Cardiac septum (tissue), 1 donor: ENCODE data around the gene TXNIP. TPM values are rescaled to one million over a fixed set of nuclear protein-coding genes. Genes with fewer than 3 reads are reported as not detected.

Source experiments
- DNase-seq: peaks from one replicate; pipeline ENCODE4 v3.0.0-alpha.2; 2020; ENCODE audit warnings: low spot score
- intact Hi-C: fragments of 100-400 bp; cut with DNase I; formaldehyde crosslinking; loops from one replicate; pipeline ENCODE4 v1.14.0; 2022
- total RNA-seq: library from RNA; stranded (reverse); fragmentation: NEBNext Ultra II Directional; extraction: Animal tissue kit (Norgen Biotek cat#: 25700); gene quantifications from one replicate; pipeline ENCODE4 v1.2.1, GENCODE V29; 2021
- donor health status: DM: no; HTN: no; CAD: no.

Gene TXNIP
- total RNA-seq, 1 donor from 2014 or later = 689 TPM

DNA sequence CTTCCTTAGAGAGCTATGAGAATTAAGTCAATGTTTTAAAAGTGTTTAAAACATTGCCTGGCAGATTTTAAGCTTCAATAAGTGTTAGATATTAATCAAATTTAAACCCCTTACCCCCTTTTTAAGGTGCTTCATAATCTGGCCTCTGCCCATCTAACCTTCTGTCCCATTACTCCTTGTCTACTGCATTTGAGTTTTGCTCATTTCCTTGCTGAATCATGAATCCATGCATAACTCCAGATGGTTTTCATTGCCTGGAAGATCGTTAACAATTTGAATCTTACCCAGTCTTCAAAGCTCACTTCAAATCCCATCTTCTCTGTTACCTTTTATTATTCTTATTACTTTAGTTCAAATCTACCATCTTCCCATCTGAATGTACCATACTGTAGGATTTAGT is 20.5 kb upstream of the TXNIP start:
- intact Hi-C loops = no loop called here
- no peak for DNase-seq

DNA sequence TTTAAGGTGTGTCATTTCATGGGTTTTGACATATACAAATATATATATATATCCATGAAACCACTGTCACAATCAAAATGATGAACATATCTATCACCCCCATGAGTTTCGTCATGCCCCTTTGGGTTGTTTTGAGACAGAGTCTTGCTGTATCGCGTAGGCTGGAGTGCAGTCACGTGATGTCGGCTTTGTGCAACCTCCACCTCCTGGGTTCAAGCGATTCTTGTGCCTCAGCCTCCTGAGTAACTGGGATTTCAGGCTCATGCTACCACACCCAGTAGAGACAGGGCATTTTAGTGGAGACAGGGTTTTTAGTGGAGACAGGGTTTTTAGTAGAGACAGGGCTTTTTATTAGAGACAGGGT is 17.2 kb upstream of the TXNIP start:
- DNase-seq = no peak
- intact Hi-C loops = loop anchor here (1.0 kb wide), 1 partner anchor 168 kb away; the partner anchor contains the start of gene NUDT17

DNA sequence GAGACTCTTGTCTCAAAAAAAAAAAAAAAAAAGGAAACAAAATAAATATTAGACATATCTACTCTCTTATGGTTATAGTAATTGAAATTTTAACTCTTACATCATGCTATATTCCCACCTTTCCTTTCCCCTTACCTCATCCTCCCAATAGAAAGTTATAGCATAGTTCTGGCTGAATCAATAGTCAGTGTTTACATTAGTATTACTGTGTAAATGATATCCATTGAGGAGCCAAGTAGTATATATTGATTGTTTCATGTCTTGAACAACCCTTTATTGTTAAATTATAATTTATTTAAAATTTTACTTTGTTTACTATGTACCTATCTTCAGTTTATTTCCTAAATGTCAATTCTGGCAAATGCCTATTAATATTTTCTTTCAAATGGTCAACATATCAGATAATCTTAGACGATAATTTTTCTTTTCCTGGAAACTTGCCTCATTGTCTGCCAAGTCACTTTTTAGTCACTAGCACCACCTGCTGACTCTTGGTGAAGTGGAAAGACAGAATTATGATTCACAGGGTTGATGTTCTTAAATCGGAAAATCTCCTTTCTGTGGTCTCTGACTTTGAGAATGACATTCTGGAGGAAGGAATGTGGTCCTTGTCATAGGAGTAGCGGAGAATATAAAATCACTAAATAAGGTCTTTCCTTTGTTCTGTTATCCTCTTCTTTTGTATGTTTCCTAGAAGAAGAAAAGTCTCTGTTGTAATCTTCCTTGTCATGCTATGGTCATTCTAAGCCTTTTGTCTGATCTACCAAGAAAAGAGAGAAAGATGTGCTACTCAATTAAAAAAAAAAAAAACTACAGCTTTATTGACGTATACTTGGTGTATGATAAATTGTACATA is 16.6 kb upstream of the TXNIP start:
- intact Hi-C loops = loop anchor here (1.0 kb wide), 1 partner anchor 168 kb away; the partner anchor contains the start of gene NUDT17
- no peak for DNase-seq

DNA sequence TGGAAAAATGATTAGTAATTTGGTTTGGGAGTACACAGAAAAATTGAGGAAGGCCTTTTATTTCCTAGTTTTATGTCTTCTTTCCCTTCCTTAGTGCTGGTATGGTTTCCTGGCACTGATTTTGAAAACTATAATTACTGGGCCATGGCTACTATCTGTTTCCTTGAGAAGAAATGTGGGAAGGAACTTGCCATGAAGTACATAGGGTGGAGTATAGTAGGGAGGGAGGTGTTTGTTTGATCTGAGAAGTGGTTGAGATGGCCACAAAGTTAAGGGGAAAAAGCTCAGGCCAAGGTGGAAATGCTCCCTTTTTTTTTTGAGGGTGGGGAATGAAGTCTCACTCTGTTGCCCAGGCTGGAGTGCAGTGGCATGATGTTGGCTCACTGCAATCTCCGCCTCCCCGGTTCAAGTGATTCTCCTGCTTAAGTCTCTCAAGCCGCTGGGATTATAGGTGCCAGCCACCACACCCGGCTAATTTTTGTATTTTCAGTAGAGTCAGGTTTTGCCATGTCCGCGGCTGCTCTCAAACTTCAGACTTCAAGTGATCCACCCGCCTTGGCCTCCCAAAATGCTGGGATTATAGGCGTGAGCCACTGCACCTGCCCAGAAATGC is 13.9 kb upstream of the TXNIP start:
- intact Hi-C loops = loop anchor here (2.0 kb wide), 1 partner anchor 117 kb away; no protein-coding TSS in a partner anchor
- DNase-seq = no peak

DNA sequence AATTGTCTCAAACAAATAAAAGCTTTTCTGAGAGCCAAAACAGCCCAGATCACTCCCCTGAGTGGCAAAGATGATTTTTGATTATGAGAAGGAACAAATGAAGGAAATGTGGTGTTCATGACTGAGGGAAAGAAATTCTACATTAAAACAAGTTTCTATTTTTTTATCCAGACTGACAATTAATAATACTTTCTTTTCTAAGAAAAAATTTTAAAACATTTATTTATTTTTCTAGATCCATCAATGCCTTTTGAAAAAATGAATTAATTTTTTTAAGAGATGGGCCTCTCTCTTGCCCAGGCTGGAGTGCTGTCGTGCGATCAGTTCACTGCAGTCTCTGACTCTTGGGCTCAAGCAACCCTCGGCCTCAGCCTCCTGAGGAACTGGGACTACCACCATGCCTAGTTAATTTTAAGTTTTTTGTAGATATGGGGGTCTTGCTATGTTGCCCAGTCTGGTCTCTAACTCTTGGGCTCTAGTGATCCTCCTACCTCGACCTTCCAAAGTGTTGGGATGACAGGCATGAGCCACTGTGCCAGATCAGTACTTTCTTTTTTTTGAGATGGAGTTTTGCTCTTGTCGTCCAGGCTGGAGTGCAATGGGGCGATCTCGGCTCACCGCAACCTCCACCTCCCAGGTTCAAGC is 11.2 kb upstream of the TXNIP start:
- DNase-seq = no peak
- intact Hi-C loops = loop anchor here (1.0 to 5.0 kb wide), 2 partner anchors 30 to 90 kb away; partner anchors contain the start of gene PEX11B

DNA sequence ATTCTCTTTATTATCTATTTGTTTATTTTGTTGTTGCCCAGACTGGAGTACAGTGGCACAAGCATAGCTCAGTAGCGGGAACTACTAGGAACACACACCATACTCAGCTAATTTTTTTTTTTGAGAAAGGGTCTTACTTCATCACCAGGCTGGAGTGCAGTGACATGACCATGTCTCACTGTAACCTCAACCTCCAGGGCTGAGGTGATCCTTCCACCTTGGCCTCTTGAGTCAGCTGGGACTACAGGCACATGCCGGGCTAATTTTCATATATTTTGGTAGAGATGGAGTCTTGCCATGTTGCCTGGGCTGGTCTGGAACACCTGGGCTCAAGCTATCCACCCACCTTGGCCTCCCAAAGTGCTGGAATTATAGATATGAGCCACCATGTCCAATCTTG is 5.3 kb upstream of the TXNIP start:
- intact Hi-C loops = no loop called here
- no peak for DNase-seq

DNA sequence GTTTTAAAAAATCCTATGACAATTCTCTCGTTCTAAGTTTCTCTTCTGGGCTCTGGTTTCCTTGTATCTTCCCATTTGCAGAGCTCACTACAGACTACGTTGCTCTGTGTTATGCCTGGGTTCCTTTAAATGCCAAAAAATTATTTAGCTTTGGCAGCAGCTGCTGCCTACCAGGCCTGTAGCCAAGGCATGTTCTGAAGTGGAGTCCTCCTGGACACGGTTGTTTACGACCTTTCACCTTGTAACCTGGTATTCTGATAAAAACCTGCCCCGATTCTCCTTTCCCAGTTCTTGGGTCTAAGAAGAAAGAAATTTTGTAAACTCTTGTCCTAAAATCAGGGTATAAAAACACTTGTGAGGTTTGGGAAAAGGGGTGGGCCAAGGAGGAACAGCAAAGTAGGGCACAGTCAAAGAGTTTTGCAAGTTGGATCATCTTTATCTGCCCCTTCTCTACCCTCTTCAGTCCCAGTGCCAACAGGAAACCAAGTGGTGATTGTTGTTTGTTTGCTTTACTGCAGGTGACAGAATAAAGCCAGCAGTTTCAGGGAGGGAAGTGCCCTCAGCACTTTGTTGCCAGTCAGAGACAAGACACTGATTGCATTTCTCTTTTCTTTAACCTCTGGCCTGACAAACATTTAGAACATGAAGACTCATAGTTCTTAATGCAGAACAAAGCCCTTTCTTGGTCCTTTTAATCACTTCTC is 3.1 kb upstream of the TXNIP start:
- DNase-seq = no peak
- intact Hi-C loops = loop anchor here (5.0 kb wide), 1 partner anchor 37 kb away; the partner anchor contains the start of genes ANKRD34A and POLR3GL

DNA sequence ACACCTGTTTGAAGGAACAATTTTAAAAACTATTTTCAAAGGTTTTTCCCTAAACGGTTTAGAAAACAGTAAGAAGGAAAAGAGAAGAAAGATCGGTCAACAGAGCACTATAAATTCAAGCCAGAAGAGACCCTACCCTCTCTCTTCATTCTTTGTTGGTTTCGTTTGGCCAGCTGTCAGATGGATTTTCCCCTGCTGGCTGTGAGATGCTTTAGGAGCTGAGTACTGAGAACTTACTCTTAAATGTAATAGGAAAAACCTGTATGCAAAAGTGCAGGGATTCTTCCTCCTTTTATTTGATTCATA is 1.3 kb upstream of the TXNIP start:
- DNase-seq = no peak
- intact Hi-C loops = loop anchor here (5.0 kb wide), 1 partner anchor 35 kb away; the partner anchor contains the start of genes ANKRD34A and POLR3GL

DNA sequence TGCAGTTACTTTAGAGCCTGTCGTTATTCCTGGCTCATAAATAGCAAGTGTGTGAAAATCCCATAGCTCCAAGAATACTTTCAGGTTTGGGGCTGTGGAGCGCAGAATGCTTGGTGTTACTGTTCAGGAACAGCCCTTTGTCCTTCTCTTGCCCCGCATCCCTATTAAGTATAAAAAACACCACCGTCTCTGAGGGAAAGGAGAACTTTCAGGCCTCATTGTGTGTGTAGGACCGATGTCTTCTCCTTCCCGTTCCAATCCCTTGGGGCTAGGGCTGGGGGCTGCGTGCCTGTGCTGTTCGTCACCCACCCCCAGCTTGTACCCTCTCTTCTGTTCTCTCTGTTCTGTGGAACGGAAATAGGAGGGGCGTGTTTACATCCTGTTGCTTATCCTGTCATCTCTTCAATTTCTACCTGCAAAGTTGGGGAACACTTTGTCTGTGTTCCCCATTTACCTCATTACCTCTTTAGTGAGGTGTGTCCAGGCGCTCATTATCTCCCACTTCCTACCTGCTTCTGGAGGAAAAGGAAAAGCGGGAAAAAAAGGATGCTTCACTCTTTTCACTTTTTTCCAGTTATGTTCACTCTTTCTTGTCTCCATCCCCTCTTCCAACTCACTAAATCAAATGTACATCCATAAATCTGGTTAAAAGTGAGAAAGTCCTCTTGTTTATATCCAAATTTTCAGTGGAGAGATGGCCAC is 788 bp upstream of the TXNIP start:
- intact Hi-C loops = loop anchor here (5.0 kb wide), 1 partner anchor 35 kb away; the partner anchor contains the start of genes ANKRD34A and POLR3GL
- no peak for DNase-seq

DNA sequence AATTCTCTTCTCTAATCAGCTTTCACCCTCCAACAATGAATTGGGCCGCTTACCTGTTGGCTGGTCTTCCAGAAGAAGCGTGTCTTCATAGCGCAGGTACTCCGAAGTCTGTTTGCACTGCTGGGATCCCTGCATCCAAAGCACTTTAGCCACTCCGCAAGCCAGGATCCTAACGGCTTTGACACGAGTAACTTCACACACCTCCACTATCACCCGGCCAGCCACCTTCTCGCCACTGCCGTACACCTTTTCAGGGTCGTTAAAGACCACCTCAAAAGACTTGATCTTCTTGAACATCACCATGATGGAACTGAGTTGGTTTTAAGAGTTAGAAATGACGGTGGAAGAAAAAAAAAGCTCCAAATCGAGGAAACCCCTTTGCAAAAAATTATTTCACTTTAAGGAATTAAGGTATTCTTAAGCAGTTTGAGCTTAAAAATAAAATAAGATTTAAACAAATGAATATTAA is 381 bp downstream of the TXNIP start:
- intact Hi-C loops = loop anchor here (1.0 to 5.0 kb wide), 2 partner anchors 17 to 34 kb away; partner anchors contain the start of genes ANKRD34A and POLR3GL

DNA sequence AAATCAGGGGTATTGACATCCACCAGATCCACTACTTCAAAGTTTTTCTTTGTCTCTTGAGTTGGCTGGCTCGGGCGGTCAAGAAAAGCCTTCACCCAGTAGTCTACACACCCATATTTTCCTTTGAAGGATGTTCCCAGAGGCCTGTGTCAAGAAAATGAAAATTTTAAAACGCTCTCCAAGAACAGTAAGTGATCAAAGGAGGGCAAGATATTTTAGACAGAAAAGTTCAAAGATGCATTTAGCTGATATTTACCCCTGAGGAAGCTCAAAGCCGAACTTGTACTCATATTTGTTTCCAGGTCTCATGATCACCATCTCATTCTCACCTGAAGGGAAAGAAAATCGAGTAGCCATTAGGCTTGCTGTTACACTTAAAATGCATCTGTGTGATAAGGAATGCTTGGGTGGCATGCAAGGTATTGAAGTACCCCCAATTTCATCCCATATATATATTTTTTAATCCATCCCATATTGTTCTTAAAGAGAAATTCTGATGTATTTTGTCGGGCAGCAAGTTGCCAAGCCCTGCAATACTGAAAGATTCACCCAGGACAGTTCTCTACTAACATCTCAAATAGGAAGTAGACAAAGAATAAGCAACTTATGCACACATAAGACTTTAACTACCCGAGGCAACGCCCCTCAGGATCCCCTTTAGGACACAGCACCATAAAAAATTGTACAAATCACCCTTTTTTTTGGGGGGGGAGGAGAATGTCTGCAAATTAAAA is 1.1 kb downstream of the TXNIP start:
- intact Hi-C loops = loop anchor here (5.0 kb wide), 1 partner anchor 33 kb away; the partner anchor contains the start of genes ANKRD34A and POLR3GL
- DNase-seq = no peak

More for the DNA sequence above, 381 bp downstream of the TXNIP start:
- no peak for DNase-seq

DNA sequence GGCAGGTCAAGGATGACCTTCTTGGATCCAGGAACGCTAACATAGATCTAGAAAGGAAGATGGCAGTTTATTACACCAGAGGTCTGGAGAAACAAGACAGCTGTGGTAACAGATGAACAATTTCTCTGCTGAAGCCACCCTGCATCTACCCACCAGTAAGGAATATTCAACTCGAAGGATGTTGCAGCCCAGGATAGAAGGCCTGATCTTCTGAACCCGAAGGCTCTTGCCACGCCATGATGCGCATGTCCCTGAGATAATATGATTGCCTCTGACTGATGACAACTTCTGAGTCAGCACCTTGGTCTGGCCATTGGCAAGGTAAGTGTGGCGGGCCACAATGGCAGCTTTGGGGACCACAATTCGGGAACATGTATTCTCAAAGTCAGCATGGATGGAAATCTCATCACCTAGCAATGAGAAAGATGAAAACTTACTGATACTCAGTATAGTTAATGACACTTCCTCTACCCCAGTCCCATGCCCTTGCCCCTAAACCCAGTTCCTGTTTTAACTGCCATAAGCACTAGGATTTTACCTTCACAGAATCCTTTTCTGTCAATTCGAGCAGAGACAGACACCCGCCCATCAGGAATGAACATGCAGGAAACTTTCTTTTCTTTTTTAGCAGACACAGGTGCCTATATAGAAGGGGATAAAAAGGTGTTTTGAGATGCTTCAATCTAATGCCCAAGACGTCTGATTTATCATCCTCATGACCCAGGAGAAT is 1.8 kb downstream of the TXNIP start:
- no peak for DNase-seq
- intact Hi-C loops = loop anchor here (5.0 kb wide), 1 partner anchor 32 kb away; the partner anchor contains the start of genes ANKRD34A and POLR3GL

DNA sequence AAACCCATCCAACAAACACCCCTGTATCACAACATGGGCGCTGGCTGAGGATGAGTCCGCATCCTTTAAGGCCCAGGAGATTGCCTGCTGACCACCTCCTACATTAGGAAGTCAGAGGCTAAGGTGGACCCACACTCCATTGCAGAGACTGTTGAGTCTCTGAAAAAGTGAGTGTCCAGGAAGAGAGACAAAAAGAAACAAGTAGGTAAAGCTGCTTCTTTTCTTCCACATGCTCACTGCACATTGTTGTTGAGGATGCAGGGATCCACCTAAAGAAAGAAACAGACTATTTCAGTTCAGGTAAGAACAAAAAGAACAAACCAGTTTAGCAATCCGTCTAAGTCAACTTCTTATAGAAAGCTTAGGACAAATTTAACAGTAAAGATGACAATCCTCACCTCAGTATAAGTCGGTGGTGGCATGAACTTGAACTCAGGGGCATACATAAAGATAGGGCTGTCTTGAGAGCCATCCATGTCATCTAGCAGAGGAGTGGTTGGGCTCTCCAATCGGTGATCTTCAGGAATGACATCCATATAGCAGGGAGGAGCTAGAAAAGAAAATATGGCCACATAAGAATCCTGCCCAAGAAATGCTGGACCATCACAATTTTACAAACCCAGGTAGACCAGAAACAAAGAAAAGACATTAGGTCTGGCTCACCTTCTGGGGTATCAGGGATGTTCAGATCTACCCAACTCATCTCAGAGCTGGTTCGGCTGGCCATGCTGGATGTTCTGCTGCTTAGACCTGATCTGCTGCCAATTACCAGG is 2.6 kb downstream of the TXNIP start:
- no peak for DNase-seq
- intact Hi-C loops = no loop called here

DNA sequence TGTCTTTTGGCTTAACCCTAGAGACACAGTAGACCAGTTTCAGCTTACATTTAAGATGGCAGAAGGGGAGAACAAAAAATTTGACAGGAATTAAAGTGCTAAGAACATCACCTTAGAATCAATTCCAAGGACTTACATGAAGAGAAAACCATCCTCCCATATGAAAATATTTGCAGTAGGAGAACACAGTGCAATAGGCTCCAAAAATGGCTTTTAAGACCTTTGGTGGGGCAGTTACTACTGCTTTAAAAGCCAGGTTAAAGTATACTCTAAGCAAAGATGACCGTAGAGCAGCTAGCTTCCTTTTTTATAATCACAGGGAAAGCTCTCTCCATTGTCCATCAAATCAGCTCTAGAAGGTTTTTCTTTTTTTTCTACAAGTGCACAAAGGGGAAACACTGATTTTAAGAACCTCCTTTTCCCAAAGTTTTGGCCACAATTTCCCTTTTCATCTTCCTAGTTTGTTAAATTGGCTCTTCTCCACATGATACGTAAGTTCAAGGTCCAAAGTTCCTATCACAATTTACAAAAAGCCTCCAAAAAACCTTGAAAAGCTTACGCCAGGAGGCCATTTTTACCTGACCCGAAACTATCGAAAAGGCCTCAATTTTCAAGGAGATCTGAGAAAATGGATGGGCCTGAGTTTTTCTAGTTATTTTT is 3.3 kb downstream of the TXNIP start:
- no peak for DNase-seq
- intact Hi-C loops = no loop called here

DNA sequence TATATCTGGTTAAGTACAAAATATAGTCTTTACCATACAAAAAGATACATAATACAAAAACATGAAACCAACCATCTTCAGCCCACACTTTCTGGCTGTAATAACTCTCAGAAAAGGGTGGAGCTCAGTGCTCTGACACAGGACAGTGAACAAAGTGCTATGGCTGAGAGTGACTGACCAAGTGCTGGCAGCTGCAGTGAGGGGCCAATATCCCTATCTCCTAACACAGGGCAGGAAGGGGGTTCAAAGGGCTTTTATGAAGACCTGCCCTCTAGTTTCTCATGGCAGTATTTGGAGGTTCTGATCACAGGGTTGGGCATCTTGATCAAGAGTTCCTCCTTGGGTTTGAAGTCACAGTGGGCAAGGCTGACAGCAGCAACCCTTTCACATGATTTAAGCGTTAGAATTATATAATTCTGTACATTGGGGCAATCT is 3.9 kb downstream of the TXNIP start:
- DNase-seq = no peak

DNA sequence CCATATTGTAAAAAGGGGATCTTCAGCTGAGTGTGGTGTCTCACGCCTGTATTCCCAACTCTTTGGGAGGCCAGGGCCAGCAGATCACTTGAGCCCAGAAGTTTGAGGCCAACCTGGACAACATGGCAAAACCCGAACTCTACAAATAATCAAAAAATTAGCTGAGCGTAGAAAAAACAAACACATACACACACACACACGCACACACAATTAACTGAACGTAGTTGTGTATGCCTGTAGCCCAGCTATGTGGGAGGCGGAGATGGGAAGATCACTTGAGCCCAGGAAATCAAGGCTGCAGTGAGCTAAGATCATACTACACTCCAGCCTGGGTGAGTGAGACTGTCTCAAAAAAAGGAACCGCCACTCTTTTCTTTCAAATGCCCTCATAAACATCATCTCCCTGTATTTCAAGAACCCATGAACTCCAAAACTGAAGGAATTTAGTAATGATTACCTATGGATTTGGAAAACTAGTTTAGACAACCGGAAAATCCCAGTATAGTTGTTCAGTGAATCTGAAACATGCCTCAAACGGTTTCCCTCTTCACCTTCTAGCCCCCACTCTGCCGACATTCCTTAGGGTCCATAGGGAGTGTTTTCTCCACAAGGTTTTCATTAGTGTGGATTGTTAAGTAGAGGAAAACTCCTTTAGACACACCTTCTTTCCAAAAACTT is 4.5 kb downstream of the TXNIP start:
- intact Hi-C loops = no loop called here
- no peak for DNase-seq

More for the DNA sequence above, 3.9 kb downstream of the TXNIP start:
- intact Hi-C loops = no loop called here
